ENCODE results near the gene CNNM4.
A peak's percentile ranks its signal among the peaks of the same experiment; 100 is the strongest.

CNNM4 gene

DNA sequence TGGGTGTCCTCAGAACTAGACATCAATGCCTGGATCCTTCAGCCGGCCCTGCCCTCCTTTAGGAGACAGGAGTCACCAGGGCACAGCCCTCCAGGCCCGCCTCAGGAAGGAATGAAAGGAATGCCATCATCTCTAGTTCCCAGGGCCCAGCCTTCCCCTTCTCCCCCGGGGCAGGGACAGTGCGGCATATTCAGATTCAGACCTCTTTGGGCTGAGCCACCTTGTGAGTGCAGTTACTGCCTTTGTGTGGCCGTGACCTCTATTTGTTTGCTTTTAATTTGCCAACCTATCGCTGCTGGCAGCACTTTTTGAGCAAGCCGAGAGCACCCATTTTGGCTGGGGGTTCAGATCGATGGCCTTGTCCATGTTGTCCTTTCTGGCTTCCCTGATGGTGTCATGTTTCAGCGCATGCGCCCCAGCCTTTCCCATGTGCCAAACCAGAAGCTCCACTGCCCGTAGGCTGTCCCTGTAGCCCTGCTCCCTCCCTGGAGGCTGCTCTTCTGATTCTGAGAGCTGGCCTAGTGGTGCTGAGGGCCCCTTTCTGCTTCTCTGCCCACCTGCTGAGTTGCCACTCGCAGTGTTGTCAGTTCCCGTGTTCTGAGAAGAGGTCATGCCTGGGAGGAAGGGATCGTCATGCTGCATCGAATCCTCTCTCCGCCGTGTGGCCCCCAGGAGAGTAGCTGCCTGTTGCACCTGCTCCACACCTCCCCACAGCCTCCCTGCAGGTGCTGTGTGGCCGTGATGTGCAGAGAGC, 72.2 kb downstream of the CNNM4 start:
- H3K4me3 ChIP-seq (ENCODE audit: low read depth, low read length): no peak overlapping the region

DNA sequence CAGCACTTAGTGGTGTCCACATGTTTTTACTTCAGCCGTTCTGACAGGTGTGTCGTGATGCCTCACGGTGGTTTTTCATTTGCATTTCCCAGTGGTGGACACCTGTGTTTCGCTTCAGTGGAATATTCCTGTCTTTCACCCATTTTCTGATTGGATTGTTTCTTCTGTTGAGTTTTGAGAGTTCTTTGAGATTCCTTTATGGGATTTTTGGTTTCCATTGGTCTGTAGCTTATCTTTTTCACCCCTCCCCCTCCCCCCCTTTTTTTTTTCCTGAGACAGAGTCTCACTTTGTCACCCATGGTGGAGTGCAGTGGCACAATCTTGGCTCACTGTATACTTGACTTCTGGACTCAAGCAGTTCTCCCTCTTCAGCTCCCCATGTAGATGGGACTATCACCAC, 75.1 kb downstream of the CNNM4 start:
- H3K4me3 ChIP-seq (ENCODE audit: low read depth, low read length): no peak overlapping the region
- TF ChIP-seq, protein P1, sequence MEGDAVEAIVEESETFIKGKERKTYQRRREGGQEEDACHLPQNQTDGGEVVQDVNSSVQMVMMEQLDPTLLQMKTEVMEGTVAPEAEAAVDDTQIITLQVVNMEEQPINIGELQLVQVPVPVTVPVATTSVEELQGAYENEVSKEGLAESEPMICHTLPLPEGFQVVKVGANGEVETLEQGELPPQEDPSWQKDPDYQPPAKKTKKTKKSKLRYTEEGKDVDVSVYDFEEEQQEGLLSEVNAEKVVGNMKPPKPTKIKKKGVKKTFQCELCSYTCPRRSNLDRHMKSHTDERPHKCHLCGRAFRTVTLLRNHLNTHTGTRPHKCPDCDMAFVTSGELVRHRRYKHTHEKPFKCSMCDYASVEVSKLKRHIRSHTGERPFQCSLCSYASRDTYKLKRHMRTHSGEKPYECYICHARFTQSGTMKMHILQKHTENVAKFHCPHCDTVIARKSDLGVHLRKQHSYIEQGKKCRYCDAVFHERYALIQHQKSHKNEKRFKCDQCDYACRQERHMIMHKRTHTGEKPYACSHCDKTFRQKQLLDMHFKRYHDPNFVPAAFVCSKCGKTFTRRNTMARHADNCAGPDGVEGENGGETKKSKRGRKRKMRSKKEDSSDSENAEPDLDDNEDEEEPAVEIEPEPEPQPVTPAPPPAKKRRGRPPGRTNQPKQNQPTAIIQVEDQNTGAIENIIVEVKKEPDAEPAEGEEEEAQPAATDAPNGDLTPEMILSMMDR (IDR thresholded peaks at IDR 0.05; ENCODE audit: insufficient read depth, low read depth, low read length, missing control alignments): no peak
- DNase-seq (ENCODE audit: low read depth): no peak

More for the DNA sequence above, 72.2 kb downstream of the CNNM4 start:
- DNase-seq (ENCODE audit: low read depth): no peak
- TF ChIP-seq, protein P1 (IDR thresholded peaks at IDR 0.05; ENCODE audit: insufficient read depth, low read depth, low read length, missing control alignments): no peak

DNA sequence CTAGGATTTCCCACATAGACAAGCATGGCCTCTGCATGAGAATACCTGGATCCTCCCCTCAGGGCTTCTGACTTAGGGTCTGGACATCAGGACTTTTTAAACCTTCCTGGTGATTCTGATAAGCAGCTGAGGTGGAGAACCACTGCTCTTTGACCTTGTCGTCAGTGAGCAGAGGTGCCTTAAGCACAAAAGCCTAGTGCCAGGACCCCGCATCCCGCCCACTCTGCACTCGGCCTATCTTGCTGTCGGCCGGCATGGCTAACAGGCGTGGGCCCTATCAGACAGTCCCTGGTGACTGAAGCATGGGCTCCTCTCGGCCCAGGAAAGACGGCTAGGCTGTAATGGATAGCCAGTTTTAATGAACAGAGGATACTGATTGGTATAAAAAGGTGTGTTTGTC, 76.9 kb downstream of the CNNM4 start:
- TF ChIP-seq, protein P1 (IDR thresholded peaks at IDR 0.05; ENCODE audit: insufficient read depth, low read depth, low read length, missing control alignments): no peak
- H3K4me3 ChIP-seq (ENCODE audit: low read depth, low read length): no peak overlapping the region
- no peak for DNase-seq (ENCODE audit: low read depth)

DNA sequence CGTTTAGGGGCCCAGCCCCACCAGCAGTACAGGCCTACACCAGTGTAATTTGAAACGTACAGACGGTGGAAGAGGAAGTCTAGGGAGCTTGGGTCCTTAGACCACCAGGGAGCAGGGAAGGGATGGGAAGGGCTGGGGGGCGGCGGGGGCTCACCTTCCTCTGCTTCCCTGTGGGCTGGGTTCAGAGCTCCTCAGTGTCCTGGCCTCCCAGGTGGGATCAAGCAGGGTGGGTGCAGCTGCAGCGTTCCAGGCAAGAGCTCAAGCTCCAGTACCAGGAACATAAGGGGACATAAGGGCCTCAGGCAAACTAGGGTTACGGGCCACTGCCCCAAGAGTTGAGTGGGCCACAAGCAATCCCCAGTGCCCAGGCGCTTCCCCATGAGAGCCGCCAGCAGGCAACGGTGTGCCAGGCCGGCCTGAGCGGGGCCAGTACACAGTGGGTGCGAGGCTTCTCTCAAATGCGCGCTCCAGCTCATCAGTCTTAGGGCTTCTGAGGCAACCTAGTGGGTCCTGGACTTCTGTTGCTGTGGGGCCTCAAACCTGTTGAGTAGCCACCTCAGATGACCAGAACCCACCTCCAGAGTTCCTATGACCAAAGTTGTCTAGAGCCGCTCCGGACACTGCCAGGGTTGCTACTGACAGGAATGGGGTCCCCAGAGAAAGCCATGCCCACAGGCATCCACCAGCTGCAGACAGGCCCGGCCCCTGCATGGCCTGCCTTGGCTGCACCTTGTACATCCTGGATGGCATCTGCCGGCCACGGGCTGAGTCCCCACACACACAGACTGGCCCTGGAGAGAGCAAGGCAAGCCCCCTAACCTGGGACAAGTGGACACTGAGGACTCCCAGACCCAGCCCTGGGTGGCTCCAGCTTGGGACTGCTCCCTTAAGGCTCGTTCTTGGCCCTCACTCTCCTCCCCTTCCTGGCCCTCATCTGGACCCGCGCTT, 77.9 kb downstream of the CNNM4 start:
- TF ChIP-seq, protein P1 (IDR thresholded peaks at IDR 0.05; ENCODE audit: insufficient read depth, low read depth, low read length, missing control alignments): no peak
- H3K4me3 ChIP-seq (ENCODE audit: low read depth, low read length): no peak overlapping the region
- DNase-seq (ENCODE audit: low read depth): no peak

DNA sequence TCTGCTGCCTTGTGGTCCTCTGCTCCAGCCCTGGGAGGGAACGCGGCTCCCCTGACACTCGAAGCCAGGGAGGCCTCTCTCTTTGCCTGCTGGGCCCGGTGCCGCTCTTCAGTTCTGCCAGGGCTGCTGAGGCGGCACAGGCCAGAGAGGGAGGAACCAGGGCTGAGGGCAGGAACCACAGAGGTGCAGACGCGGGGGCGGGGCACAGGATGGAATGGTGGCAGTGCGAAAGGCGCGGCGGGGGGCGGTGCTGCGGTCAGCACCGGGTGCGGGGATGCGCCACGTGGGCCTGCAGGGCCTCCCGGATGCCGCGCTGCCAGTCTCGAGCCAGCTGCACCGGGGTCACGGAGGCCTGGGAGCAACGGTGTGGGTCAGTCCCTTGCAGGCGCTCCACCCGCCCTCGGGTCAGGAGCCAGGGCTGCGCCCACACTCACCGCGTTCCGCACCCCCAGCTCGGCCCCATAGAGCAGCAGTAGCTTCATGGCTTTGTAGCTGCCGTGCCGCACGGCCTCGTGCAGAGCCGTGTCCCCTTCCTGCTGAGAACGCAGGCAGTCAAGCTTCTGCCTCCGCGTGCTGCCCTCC, 78.7 kb downstream of the CNNM4 start:
- TF ChIP-seq, protein P1 (IDR thresholded peaks at IDR 0.05; ENCODE audit: insufficient read depth, low read depth, low read length, missing control alignments): no peak
- H3K4me3 ChIP-seq (ENCODE audit: low read depth, low read length): no peak overlapping the region
- peak; percentile 65 for DNase-seq (ENCODE audit: low read depth)

DNA sequence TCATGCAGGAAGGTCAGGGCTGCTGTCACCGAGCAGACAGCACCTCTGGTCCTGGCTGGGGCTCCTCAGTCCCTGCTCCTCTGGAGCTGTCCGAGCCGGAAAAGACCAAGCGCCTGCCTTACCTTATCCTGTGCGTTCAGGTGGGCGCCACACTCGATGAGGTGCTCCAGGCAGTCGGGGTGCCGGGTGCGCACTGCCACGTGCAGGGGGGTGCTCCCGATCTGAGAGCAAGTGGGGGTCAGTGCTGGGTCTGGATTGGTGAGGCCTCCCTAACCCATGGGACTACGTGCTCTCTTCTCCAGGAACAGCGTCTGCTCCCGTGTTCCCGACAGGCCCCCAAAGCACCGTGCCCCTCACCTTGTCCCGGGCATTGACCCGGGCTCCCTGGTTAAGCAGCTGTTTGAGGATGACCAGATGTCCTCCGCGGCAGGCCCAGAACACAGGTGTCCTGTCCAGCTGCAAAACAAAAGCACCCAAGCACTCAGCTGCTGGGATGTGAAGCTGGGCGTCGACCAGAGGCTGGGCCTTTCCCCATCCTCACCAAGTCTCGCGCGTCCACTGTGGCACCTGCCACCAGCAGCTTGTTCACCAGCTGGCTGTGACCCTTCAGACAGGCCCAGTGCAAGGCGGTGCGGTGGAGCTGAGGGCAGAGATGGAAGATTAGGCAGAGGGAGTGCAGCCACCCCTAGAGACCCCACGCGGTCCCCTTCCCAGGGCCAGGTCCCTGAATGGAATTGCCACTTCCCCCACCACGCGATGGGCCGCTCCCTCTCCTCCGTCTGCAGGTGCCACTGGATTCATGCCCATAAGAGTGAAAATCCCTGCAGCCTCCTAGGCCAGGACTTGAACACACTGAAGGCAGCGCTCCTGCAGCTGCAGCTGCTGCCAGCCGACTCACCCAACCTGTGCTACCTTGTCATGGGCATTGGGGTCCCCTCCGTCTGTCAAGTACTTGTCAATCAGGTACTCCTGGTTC, 79.5 kb downstream of the CNNM4 start:
- DNase-seq (ENCODE audit: low read depth): no peak
- H3K4me3 ChIP-seq (ENCODE audit: low read depth, low read length): no peak overlapping the region
- TF ChIP-seq, protein P1 (IDR thresholded peaks at IDR 0.05; ENCODE audit: insufficient read depth, low read depth, low read length, missing control alignments): no peak
